Effector CD8-positive, alpha-beta T cell (primary cell): ENCODE data around the gene CRELD1.
A peak's percentile ranks its signal among the peaks of the same experiment; 100 is the strongest.

ENCODE experiments used
- DNase-seq: peaks from one replicate; lab custom pipeline; 2025; lab: John Stamatoyannopoulos, UW

Gene CRELD1

GRCh38 chr3:9903238-9903624 is 30.4 kb upstream of the CRELD1 start:
- DNase-seq: no peak

- DNase-seq: no peak
Observed at GRCh38 chr3:9903904-9904303, 29.7 kb upstream of the CRELD1 start.

GRCh38 chr3:9906480-9906879 is 27.2 kb upstream of the CRELD1 start:
- no peak for DNase-seq

- DNase-seq: no peak
Observed at GRCh38 chr3:9908286-9908685, 25.3 kb upstream of the CRELD1 start.

GRCh38 chr3:9909221-9910013 is 24.2 kb upstream of the CRELD1 start:
- no peak for DNase-seq

- no peak for DNase-seq
Observed at GRCh38 chr3:9911863-9912262, 21.8 kb upstream of the CRELD1 start.

GRCh38 chr3:9912294-9912935 is 21.2 kb upstream of the CRELD1 start:
- no peak for DNase-seq

- DNase-seq: no peak
Observed at GRCh38 chr3:9913601-9914000, 20.0 kb upstream of the CRELD1 start.

- no peak for DNase-seq
Observed at GRCh38 chr3:9914011-9914410, 19.6 kb upstream of the CRELD1 start.

- no peak for DNase-seq
Observed at GRCh38 chr3:9914559-9915253, 18.9 kb upstream of the CRELD1 start.

- no peak for DNase-seq
Observed at GRCh38 chr3:9915254-9916141, 18.1 kb upstream of the CRELD1 start.

- DNase-seq: no peak
Observed at GRCh38 chr3:9916346-9916733, 17.3 kb upstream of the CRELD1 start.

GRCh38 chr3:9916734-9917680 is 16.6 kb upstream of the CRELD1 start, which contains the start of gene IL17RC:
Gene IL17RC, plus strand, starts transcription at chr3:9917098. Its CDS starts 218 bp downstream, at chr3:9917316.
- no peak for DNase-seq

- no peak for DNase-seq
Observed at GRCh38 chr3:9917820-9918219, 15.8 kb upstream of the CRELD1 start.

GRCh38 chr3:9918261-9919038 is 15.2 kb upstream of the CRELD1 start:
- DNase-seq: no peak

GRCh38 chr3:9928158-9928557 is 5.5 kb upstream of the CRELD1 start:
- DNase-seq: no peak

- DNase-seq: no peak
Observed at GRCh38 chr3:9930804-9931418, 2.7 kb upstream of the CRELD1 start.

- DNase-seq: no peak
Observed at GRCh38 chr3:9932535-9932842, 1.1 kb upstream of the CRELD1 start.

- DNase-seq: peak; percentile 75
Observed at GRCh38 chr3:9932843-9933560, 632 bp upstream of the CRELD1 start.
